Glomerular visceral epithelial cell (primary cell): ENCODE measurements around the gene SFXN1.

ENCODE experiments used
- DNase-seq: peaks from one replicate; pipeline ENCODE4 v3.0.0-alpha.2; 2016; ENCODE audit errors: extremely low spot score

The SFXN1 gene

GRCh38 chr5:175541264-175541663 is 62.9 kb downstream of the SFXN1 start:
- DNase-seq = no peak

- no peak for DNase-seq
These were observed 64.0 kb downstream of the SFXN1 start for GRCh38 chr5:175542232-175542965.

- no peak for DNase-seq
These were observed 64.5 kb downstream of the SFXN1 start for GRCh38 chr5:175542966-175543235.

- no peak for DNase-seq
These were observed 65.8 kb downstream of the SFXN1 start for GRCh38 chr5:175544108-175544511.

GRCh38 chr5:175544586-175544985 is 66.2 kb downstream of the SFXN1 start:
- no peak for DNase-seq

- no peak for DNase-seq
These were observed 69.5 kb downstream of the SFXN1 start for GRCh38 chr5:175547842-175548241.

- no peak for DNase-seq
These were observed 70.4 kb downstream of the SFXN1 start for GRCh38 chr5:175548626-175549311.

GRCh38 chr5:175550055-175550805 is 71.9 kb downstream of the SFXN1 start:
- no peak for DNase-seq

GRCh38 chr5:175551266-175551665 is 72.9 kb downstream of the SFXN1 start:
- no peak for DNase-seq

- no peak for DNase-seq
These were observed 75.9 kb downstream of the SFXN1 start for GRCh38 chr5:175554296-175554695.

- no peak for DNase-seq
These were observed 76.9 kb downstream of the SFXN1 start for GRCh38 chr5:175555168-175555785.

GRCh38 chr5:175556794-175557193 is 78.4 kb downstream of the SFXN1 start:
- no peak for DNase-seq

- DNase-seq = no peak
These were observed 79.4 kb downstream of the SFXN1 start for GRCh38 chr5:175557778-175558177.

GRCh38 chr5:175558801-175559480 is 80.6 kb downstream of the SFXN1 start:
- DNase-seq = no peak

GRCh38 chr5:175560011-175560410 is 81.7 kb downstream of the SFXN1 start:
- no peak for DNase-seq

- no peak for DNase-seq
These were observed 82.7 kb downstream of the SFXN1 start for GRCh38 chr5:175561085-175561484.

GRCh38 chr5:175564716-175565115 is 86.4 kb downstream of the SFXN1 start:
- DNase-seq = no peak

- no peak for DNase-seq
These were observed 88.3 kb downstream of the SFXN1 start for GRCh38 chr5:175566697-175567096.

- no peak for DNase-seq
These were observed 89.6 kb downstream of the SFXN1 start for GRCh38 chr5:175567954-175568353.

- DNase-seq = no peak
These were observed 91.3 kb downstream of the SFXN1 start for GRCh38 chr5:175569701-175570100.

- DNase-seq = no peak
These were observed 94.5 kb downstream of the SFXN1 start for GRCh38 chr5:175572886-175573285.
